ENCODE data around the gene NADSYN1.

NADSYN1 gene

DNA sequence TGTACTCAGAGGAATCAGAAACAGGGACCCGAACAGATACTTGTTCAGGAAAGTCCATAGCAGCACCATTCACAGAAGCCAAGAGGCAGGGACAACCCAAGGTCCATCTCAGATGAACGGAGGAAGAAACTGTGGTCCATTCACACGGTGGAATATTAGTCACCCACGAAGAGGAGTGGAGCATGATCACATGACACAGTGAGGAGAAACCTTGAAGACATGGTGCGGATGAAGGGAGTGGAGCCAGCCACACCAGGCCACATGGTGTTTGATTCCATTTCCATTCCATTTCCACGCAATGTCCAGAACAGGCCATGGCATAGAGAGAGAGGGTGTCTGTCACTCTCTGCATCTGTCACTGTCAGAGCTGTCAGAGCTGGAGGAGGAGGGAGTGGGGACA, 30.7 kb downstream of the NADSYN1 start:
- no peaks in the 10 kb centered on the region for H3K4me1 ChIP-seq (ENCODE audit: low read length)
- no peaks in the 10 kb centered on the region for H3K9me3 ChIP-seq (replicated peaks; ENCODE audit: insufficient read depth, low read length)
- H3K9ac ChIP-seq (ENCODE audit: low read length) = no peak overlapping the region
- no peaks in the 10 kb centered on the region for H4K20me1 ChIP-seq (ENCODE audit: insufficient read depth, low read length)
- no peak overlapping the region for H3K4me2 ChIP-seq (ENCODE audit: low read depth, low read length)
- H3K36me3 ChIP-seq (replicated peaks; ENCODE audit: insufficient read depth, low read length) = no peaks in the 10 kb centered on the region
- no peak for DNase-seq
- H3F3A ChIP-seq (ENCODE audit: insufficient read depth, low read length) = no peaks in the 10 kb centered on the region
- no peak for TF ChIP-seq EZH2phosphoT487 (IDR thresholded peaks at IDR 0.05; ENCODE audit: low read length)
- no peak overlapping the region for H3K4me3 ChIP-seq (ENCODE audit: low read length)
- no peaks in the 10 kb centered on the region for H3K9me2 ChIP-seq (replicated peaks; ENCODE audit: insufficient read depth, low read length)
- H2AFZ ChIP-seq (ENCODE audit: low read length) = no peak overlapping the region
- no peaks in the 10 kb centered on the region for H3K79me2 ChIP-seq (ENCODE audit: low read length)
- H3K27ac ChIP-seq (ENCODE audit: low read length) = no peak overlapping the region
- no peaks in the 10 kb centered on the region for H3K27me3 ChIP-seq (replicated peaks; ENCODE audit: insufficient read depth, low read length)

DNA sequence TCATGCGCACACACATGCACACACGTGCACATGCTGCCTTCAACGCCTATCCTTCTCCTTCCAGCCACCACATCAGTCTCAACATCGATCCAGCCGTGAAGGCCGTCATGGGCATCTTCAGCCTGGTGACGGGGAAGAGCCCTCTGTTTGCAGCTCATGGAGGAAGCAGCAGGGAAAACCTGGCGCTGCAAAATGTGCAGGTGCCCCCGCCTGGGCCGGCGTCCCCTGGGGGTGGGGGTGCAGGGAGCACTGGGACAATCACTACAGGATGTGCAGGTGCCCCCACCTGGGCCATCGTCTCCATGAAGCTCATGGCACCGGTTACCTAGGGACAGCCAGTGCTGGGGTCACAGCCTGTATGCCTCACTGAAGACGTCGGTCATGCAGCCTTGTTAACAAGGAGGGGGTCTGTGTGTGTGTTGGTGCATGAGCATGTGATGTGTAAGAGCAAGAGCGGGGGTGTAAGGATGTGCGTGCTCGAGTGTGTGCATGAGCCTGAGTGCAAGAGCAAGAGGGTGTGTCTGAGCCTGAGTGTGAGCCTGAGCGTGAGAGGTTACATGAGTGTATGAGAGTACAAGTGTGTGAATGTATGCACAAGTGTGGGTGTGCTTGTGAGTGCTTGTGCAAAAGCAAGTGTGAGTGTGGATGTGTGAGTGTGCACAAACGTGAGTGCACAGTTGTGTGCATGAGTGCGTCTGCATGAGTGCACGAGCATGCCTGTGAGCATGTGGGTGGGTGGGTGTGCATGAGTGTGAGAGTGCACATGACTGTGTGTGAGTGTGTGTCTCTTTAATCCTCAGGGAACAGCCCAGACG, 31.5 kb downstream of the NADSYN1 start:
- Histone ChIP-seq H3K4me1 (ENCODE audit: low read length) (no peaks in the 10 kb centered on the region), H4K20me1 (ENCODE audit: insufficient read depth, low read length) (no peaks in the 10 kb centered on the region), H3F3A (ENCODE audit: insufficient read depth, low read length) (no peaks in the 10 kb centered on the region), H2AFZ (ENCODE audit: low read length) (no peak overlapping the region), H3K4me2 (ENCODE audit: low read depth, low read length) (no peak overlapping the region), H3K27me3 (replicated peaks; ENCODE audit: insufficient read depth, low read length) (no peaks in the 10 kb centered on the region), H3K9ac (ENCODE audit: low read length) (no peak overlapping the region), H3K27ac (ENCODE audit: low read length) (no peak overlapping the region), H3K36me3 (replicated peaks; ENCODE audit: insufficient read depth, low read length) (no peaks in the 10 kb centered on the region), H3K9me2 (replicated peaks; ENCODE audit: insufficient read depth, low read length) (no peaks in the 10 kb centered on the region), H3K79me2 (ENCODE audit: low read length) (no peaks in the 10 kb centered on the region), H3K9me3 (replicated peaks; ENCODE audit: insufficient read depth, low read length) (no peaks in the 10 kb centered on the region), H3K4me3 (ENCODE audit: low read length) (no peak overlapping the region)
- no peak for DNase-seq
- TF ChIP-seq EZH2 (optimal IDR thresholded peaks at IDR 0.05; ENCODE audit: low read depth, low read length) = no peak
- no peak for TF ChIP-seq EZH2phosphoT487 (IDR thresholded peaks at IDR 0.05; ENCODE audit: low read length)
- TF ChIP-seq CTCF (IDR thresholded peaks at IDR 0.05; ENCODE audit: low read length) = no peak

GRCh38 chr11:71485063-71485399, 32.0 kb downstream of the NADSYN1 start:
- H3K4me3 ChIP-seq (ENCODE audit: low read length) = no peak overlapping the region
- H3K27ac ChIP-seq (ENCODE audit: low read length) = no peak overlapping the region
- DNase-seq = no peak
- no peaks in the 10 kb centered on the region for H3F3A ChIP-seq (ENCODE audit: insufficient read depth, low read length)
- TF ChIP-seq CTCF (IDR thresholded peaks at IDR 0.05; ENCODE audit: low read length) (no peak), EZH2phosphoT487 (IDR thresholded peaks at IDR 0.05; ENCODE audit: low read length) (no peak), EZH2 (optimal IDR thresholded peaks at IDR 0.05; ENCODE audit: low read depth, low read length) (no peak)
- H2AFZ ChIP-seq (ENCODE audit: low read length) = no peak overlapping the region
- no peak overlapping the region for H3K9ac ChIP-seq (ENCODE audit: low read length)
- no peaks in the 10 kb centered on the region for H3K9me3 ChIP-seq (replicated peaks; ENCODE audit: insufficient read depth, low read length)
- H3K9me2 ChIP-seq (replicated peaks; ENCODE audit: insufficient read depth, low read length) = no peaks in the 10 kb centered on the region
- no peaks in the 10 kb centered on the region for H3K36me3 ChIP-seq (replicated peaks; ENCODE audit: insufficient read depth, low read length)
- H3K27me3 ChIP-seq (replicated peaks; ENCODE audit: insufficient read depth, low read length) = no peaks in the 10 kb centered on the region
- H3K4me1 ChIP-seq (ENCODE audit: low read length) = no peaks in the 10 kb centered on the region
- no peaks in the 10 kb centered on the region for H4K20me1 ChIP-seq (ENCODE audit: insufficient read depth, low read length)
- no peaks in the 10 kb centered on the region for H3K79me2 ChIP-seq (ENCODE audit: low read length)
- no peak overlapping the region for H3K4me2 ChIP-seq (ENCODE audit: low read depth, low read length)

GRCh38 chr11:71485466-71485865, 32.5 kb downstream of the NADSYN1 start:
- H3K4me1 ChIP-seq (ENCODE audit: low read length) = no peaks in the 10 kb centered on the region
- no peaks in the 10 kb centered on the region for H3K27me3 ChIP-seq (replicated peaks; ENCODE audit: insufficient read depth, low read length)
- no peak overlapping the region for H3K4me2 ChIP-seq (ENCODE audit: low read depth, low read length)
- no peaks in the 10 kb centered on the region for H4K20me1 ChIP-seq (ENCODE audit: insufficient read depth, low read length)
- H2AFZ ChIP-seq (ENCODE audit: low read length) = no peak overlapping the region
- H3K36me3 ChIP-seq (replicated peaks; ENCODE audit: insufficient read depth, low read length) = no peaks in the 10 kb centered on the region
- TF ChIP-seq EZH2 (optimal IDR thresholded peaks at IDR 0.05; ENCODE audit: low read depth, low read length) = no peak
- no peak for TF ChIP-seq CTCF (IDR thresholded peaks at IDR 0.05; ENCODE audit: low read length)
- TF ChIP-seq EZH2phosphoT487 (IDR thresholded peaks at IDR 0.05; ENCODE audit: low read length) = no peak
- H3K9ac ChIP-seq (ENCODE audit: low read length) = no peak overlapping the region
- no peaks in the 10 kb centered on the region for H3K9me3 ChIP-seq (replicated peaks; ENCODE audit: insufficient read depth, low read length)
- H3F3A ChIP-seq (ENCODE audit: insufficient read depth, low read length) = no peaks in the 10 kb centered on the region
- H3K27ac ChIP-seq (ENCODE audit: low read length) = no peak overlapping the region
- H3K79me2 ChIP-seq (ENCODE audit: low read length) = no peaks in the 10 kb centered on the region
- no peaks in the 10 kb centered on the region for H3K9me2 ChIP-seq (replicated peaks; ENCODE audit: insufficient read depth, low read length)
- H3K4me3 ChIP-seq (ENCODE audit: low read length) = no peak overlapping the region
- no peak for DNase-seq
